Right atrium auricular region (tissue), 2 donors: ENCODE measurements around the gene LRRC7. TPM values are rescaled to one million over a fixed set of nuclear protein-coding genes. Genes with fewer than 3 reads are reported as not detected.

Experiments
- DNase-seq: peaks from one replicate; pipeline ENCODE4 v3.0.0-alpha.2; 2019; ENCODE audit warnings: low spot score
- H3K27ac ChIP-seq, 2 donors: fragments of 200-600 bp; sonication (generic); 1 replicate in 1 of 2; 2 replicates in 1 of 2; pipeline ENCODE4 v1.5.1; 2016 to 2019
- H3K27me3 ChIP-seq, 2 donors: fragments of 200-600 bp; sonication (generic); one replicate each; pipeline versions ENCODE4 v1.5.1 to v1.6.0; 2017 to 2019
- H3K36me3 ChIP-seq: fragments of 200-600 bp; sonication (generic); one replicate; pipeline ENCODE4 v1.5.1; 2016
- H3K4me1 ChIP-seq, 2 donors: fragments of 200-600 bp; sonication (generic); one replicate each; pipeline versions ENCODE4 v1.5.1 to v1.6.0; 2017 to 2019
- H3K4me3 ChIP-seq, 2 donors: fragments of 200-600 bp; sonication (generic); 1 replicate in 1 of 2; 2 replicates in 1 of 2; pipeline ENCODE4 v1.5.1; 2017 to 2019; ENCODE audit warnings: mild to moderate bottlenecking in 1 of 2, moderate library complexity in 1 of 2
- H3K9me3 ChIP-seq, 2 donors: fragments of 200-600 bp; sonication (generic); one replicate each; pipeline ENCODE4 v1.5.1; 2019
- total RNA-seq, 2 donors: library from RNA; depleted of rRNA; stranded (reverse); fragments of >200 nt; gene quantifications; one replicate each; pipeline ENCODE4 v1.1.0, GENCODE V29; 2016
- TF ChIP-seq, protein P1 (sequence below), 2 donors: fragments of 200-600 bp; sonication (generic); IDR thresholded peaks; one replicate each; pipeline ENCODE4 v1.5.1; 2019; ENCODE audit warnings: antibody characterized with exemption in 2 of 2

LRRC7 gene
- total RNA-seq, 2 donors from 2014 or later, result 0.75 to 14.3 TPM

DNA sequence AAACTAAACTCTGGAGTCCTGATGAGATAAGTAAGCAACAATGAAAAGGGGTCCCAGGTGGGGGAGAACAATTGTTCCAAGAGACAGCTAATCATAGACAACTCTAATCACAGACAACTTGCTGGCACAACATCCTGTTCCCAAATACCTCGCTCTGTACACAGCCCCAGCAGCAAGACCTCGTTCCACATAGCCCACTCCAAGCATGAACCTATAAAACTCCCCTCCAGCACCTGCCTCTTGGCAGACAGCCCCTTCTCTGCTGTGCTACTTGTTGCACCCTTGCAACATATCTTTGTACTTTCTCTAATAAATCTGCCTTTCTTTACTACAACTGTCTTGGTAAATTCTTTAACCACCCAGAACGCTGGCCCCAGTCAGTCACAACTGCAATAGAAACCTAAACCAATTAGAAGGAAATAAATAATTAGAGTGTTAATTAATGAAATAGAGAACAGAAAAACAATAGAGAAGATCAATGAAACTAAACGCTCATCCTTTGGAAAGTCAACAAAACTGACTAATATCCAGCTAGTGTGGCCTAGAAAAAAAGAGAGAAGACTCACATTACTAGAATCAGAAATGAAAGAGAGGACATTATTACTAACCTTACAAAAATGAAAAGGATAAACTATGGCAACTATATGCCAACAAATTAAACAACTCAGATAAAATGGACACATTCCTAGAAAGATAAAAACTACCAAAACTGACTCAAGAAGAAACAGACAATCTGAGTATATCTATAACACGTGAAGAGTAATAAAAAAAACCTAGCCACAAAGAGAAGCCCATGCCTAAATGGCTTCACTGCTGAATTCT, 601.5 kb downstream of the LRRC7 start:
- Histone ChIP-seq H3K36me3 (peaks cover 4% of the 10 kb centered on the region), H3K9me3 (no peaks in the 10 kb centered on the region), H3K4me3 (no peak overlapping the region), H3K4me1 (no peaks in the 10 kb centered on the region), H3K27me3 (no peaks in the 10 kb centered on the region), H3K27ac (no peak overlapping the region)
- no peak for DNase-seq
- TF ChIP-seq, protein P1, sequence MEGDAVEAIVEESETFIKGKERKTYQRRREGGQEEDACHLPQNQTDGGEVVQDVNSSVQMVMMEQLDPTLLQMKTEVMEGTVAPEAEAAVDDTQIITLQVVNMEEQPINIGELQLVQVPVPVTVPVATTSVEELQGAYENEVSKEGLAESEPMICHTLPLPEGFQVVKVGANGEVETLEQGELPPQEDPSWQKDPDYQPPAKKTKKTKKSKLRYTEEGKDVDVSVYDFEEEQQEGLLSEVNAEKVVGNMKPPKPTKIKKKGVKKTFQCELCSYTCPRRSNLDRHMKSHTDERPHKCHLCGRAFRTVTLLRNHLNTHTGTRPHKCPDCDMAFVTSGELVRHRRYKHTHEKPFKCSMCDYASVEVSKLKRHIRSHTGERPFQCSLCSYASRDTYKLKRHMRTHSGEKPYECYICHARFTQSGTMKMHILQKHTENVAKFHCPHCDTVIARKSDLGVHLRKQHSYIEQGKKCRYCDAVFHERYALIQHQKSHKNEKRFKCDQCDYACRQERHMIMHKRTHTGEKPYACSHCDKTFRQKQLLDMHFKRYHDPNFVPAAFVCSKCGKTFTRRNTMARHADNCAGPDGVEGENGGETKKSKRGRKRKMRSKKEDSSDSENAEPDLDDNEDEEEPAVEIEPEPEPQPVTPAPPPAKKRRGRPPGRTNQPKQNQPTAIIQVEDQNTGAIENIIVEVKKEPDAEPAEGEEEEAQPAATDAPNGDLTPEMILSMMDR (IDR thresholded peaks at IDR 0.05), result no peak

- peaks cover 4% of the 10 kb centered on the region for H3K36me3 ChIP-seq
- no peak for DNase-seq
- no peaks in the 10 kb centered on the region for H3K9me3 ChIP-seq
- no peak overlapping the region for H3K4me3 ChIP-seq
- TF ChIP-seq, protein P1 (IDR thresholded peaks at IDR 0.05), result no peak
- H3K27me3 ChIP-seq, result no peaks in the 10 kb centered on the region
- no peaks in the 10 kb centered on the region for H3K4me1 ChIP-seq
- H3K27ac ChIP-seq, result no peak overlapping the region
Observed at GRCh38 chr1:70171512-70171911, 603.8 kb downstream of the LRRC7 start.
